Lower leg skin (tissue), 4 donors: ENCODE results near the gene MVB12B. TPM values are rescaled to one million over a fixed set of nuclear protein-coding genes. Genes with fewer than 3 reads are reported as not detected.

Source experiments
- DNase-seq, 2 donors: peaks; one replicate each; pipeline ENCODE4 v3.0.0-alpha.2; 2019; ENCODE audit warnings: low spot score in 2 of 2
- H3K4me3 ChIP-seq: fragments of 200-600 bp; sonication (generic); 2 replicates; pipeline ENCODE4 v1.5.1; 2017; ENCODE audit warnings: mild to moderate bottlenecking, low read depth; ENCODE audit not compliant: poor library complexity, severe bottlenecking
- CTCF ChIP-seq, 3 donors: fragments of 450-650 bp; IDR thresholded peaks; one replicate each; pipeline ENCODE4 v1.5.1; 2016; ENCODE audit warnings: antibody characterized with exemption in 3 of 3, mild to moderate bottlenecking in 3 of 3, moderate library complexity in 2 of 3
- POLR2A ChIP-seq, 2 donors: fragments of 450-650 bp; IDR thresholded peaks; one replicate each; pipeline ENCODE4 v1.6.1; 2016 to 2017; ENCODE audit warnings: antibody characterized with exemption in 2 of 2, mild to moderate bottlenecking in 1 of 2, moderate library complexity in 1 of 2
- WGBS, 2 donors: methylation state at CpG; one replicate each; pipeline ENCODE4 v1.1.5; 2018; 5-methylcytosine and 5-hydroxymethylcytosine counted together
- intact Hi-C: fragments of 100-400 bp; cut with DNase I; formaldehyde crosslinking; loops from one replicate; pipeline ENCODE4 v1.15.0; 2023; ENCODE audit warnings: low total_unique reads
- total RNA-seq, 4 donors: library from RNA; depleted of rRNA; stranded (reverse); fragments of >200 nt; gene quantifications; one replicate each; pipeline ENCODE4 v1.1.0, GENCODE V29; 2016

MVB12B gene
- total RNA-seq, 4 donors from 2014 or later, result 8.6 to 12.5 (median 10.9) TPM

DNA sequence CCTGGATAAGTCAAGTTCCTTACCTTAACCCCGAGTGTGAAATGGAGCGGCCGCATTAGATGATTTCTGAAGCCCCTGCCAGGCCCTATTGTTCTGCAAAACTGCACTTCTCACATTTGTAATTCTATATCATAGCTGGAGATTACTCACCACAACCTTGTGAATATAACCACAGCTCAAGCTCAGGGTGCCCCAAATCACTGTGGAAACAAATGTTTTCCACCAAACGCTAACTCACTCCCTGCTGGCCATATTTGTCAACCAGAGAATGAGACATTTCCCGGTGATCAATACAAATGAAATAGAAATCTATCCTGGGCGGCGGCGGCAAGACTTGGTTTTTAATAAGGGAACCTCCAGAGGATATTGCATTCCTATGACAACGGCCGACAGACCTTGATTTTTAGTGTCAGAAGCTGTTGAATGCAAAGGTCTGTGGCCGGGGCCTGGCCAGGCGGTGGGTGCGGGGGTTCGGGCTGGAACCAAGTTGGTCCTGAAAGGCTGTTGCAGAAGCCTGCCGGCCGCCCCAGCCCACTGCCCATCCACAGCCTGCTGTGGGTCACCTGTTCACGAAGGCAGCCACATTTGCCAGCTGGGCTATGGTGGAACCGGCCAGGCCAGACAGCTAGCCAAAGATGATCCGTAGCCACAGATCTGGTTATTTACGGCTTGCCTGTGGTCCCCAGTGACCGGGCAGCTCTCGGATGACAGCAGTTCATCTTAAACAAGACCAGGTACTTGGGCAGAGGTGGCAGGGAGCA lies 193.2 kb downstream of the MVB12B start:
- 90 to 93% methylated on average over 20 to 22 of the region's 22 CpGs for WGBS, 2 donors
- no peak for DNase-seq
- intact Hi-C loops, result no loop called here
- H3K4me3 ChIP-seq, result no peak overlapping the region
- no peak for TF ChIP-seq CTCF (IDR thresholded peaks at IDR 0.05)

DNA sequence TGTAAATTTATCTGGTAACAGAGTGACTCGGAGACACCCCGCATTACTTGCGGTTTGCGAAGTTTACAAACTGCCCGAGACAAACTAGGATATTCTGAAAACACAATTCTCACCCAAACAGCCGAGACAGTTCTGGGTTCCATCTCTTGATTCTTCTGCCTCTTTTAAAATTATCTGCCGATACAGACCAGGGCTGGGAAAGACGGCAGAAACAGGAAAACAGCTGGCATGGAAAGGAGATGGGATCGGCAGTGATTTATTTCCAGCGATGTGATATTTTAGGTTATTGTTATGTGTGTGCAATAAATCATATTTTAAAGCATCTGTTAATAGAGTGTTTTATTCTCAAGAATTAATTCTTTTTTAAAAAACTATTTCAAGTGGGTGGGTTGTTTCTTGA lies 193.8 kb downstream of the MVB12B start:
- TF ChIP-seq CTCF (IDR thresholded peaks at IDR 0.05) (no peak), POLR2A (IDR thresholded peaks at IDR 0.05) (no peak)
- intact Hi-C loops, result no loop called here
- H3K4me3 ChIP-seq, result no peak overlapping the region
- no peak for DNase-seq
- 88 to 89% methylated on average over 10 of the region's 10 CpGs for WGBS, 2 donors

- 74 to 80% methylated on average over 11 of the region's 11 CpGs for WGBS, 2 donors
- TF ChIP-seq POLR2A (IDR thresholded peaks at IDR 0.05) (no peak), CTCF (IDR thresholded peaks at IDR 0.05) (no peak)
- intact Hi-C loops, result no loop called here
- no peak for DNase-seq
- H3K4me3 ChIP-seq, result no peak overlapping the region
These were observed 194.5 kb downstream of the MVB12B start for GRCh38 chr9:126521089-126521488.

GRCh38 chr9:126521551-126521950 lies 194.9 kb downstream of the MVB12B start:
- WGBS, 2 donors, result 82 to 87% methylated on average over 13 of the region's 13 CpGs
- intact Hi-C loops, result no loop called here
- no peak for TF ChIP-seq CTCF (IDR thresholded peaks at IDR 0.05)
- no peak for TF ChIP-seq POLR2A (IDR thresholded peaks at IDR 0.05)
- no peak overlapping the region for H3K4me3 ChIP-seq
- peak in 1 of 2 donors; percentile 66 for DNase-seq

- intact Hi-C loops, result no loop called here
- TF ChIP-seq POLR2A (IDR thresholded peaks at IDR 0.05), result no peak
- no peak for TF ChIP-seq CTCF (IDR thresholded peaks at IDR 0.05)
- no peak overlapping the region for H3K4me3 ChIP-seq
- no peak for DNase-seq
- WGBS, 2 donors, result 84 to 85% methylated on average over 7 to 10 of the region's 10 CpGs
These were observed 195.5 kb downstream of the MVB12B start for GRCh38 chr9:126521976-126522590.
